RCC 7860 (cell line): ENCODE measurements around the gene DSP.

Experiments used
- DNase-seq: peaks from one replicate; pipeline ENCODE4 v3.0.0-alpha.2; 2015; ENCODE audit warnings: low spot score
- FAIRE-seq: peaks from 2 replicates; lab custom pipeline; 2012; peaks lifted over from hg19 to GRCh38; lab: Jason Lieb, UNC

The DSP gene

GRCh38 chr6:7559651-7560385 is 18.3 kb downstream of the DSP start:
- DNase-seq: no peak
- FAIRE-seq: no peak

DNA sequence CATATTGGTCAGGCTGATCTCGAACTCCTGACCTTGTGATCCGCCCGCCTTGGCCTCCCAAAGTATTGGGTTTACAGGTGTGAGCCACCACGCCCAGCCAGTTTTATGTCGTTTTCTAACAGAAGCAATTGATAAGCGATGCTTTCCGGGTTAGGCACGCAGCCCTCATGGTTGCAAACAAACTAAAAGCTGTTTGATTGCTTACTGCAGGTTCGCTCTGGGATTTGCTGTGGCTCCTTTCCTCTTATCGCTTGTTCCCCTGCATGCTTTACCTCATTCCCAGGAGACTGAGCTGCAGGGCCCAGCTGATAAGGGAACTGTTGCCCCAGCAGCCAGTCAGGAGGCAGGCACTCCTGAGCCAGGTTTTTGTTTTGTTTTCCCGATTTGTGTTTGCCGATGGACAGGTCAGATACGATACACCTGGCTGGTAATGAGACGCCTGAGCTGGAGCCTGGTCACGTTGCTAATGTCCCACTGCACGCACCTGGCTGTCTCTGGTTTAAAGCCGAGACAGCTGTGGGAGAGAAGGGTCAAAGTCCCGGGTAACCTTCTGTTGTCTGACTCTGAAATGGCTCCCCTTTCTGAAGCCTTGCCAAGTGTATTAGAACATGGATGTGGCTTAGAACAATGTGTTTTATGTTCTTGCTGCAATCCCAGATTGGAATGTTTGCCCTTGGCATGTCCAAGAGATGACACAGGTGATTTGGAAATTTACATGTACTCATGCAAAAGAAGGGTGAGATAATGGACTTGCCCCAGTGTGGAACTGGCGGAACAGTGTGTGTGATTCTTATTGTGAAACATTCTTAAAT is 19.9 kb downstream of the DSP start:
- DNase-seq: no peak
- FAIRE-seq: no peak

DNA sequence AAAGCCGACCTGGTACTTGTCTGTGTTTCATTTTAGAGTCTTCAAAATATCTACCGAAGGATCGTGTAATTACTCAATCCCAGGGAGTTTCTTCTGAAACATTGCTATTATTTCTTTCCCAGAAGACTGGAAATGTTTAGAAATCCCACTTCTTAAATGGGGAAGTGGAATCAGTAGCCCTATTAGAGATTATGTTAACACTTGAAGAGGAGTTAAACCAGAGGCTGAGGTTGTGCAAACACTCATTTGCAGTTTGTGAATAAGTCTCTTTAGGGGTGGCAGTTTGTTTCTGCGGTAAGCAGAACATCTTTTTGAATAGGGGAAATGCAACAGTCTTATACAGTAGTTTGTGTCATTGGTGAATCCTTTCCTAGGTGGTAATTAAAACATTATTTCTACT is 21.3 kb downstream of the DSP start:
- no peak for FAIRE-seq

GRCh38 chr6:7566107-7566506 is 24.6 kb downstream of the DSP start:
- FAIRE-seq (no peak), DNase-seq (no peak)

More for the DNA sequence above, 21.3 kb downstream of the DSP start:
- DNase-seq: no peak

DNA sequence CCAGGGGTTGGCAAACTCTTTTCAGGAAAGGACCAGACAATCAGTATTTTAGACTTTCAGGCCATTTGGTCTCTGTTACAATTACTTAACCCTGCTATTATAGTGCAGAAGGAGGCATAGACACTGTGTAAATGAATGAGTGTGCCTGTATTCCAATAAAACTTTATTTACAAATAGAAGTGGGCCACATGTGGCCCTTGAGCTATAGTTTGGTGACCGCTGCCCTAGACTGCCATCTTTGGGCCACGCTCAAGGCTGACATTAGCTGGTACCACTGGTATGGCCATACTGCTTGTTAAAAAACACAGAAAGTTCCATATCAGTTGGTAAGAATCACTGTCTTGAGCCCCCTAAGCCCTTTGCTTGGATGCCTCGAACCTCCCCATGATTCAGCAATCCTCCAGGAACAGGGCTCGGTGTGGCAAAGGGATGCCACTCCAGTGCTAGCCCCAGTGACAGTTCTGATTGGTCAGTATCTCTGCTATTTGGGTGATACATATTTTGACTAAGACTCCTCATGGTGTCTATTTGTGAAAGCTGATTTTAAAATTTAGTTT is 25.2 kb downstream of the DSP start:
- no peak for FAIRE-seq

DNA sequence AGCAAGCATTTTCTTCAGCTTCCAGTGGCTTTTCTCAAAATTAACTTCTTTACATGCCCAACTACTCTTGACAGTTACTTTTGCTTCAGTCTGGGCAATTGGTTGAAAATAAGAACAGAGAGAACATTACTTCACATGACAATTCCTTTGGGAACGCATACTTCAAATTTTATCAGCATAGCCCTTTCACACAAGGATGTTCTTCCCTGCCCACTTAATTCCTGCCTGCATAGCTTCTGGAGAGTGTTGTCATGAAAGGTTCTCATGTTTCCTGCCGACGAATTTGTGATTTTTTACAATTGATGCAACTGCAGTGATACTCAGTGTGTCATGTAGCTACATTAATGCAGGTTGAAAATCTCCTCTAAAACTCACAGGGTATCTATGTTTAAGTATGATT is 26.6 kb downstream of the DSP start:
- FAIRE-seq: no peak
- no peak for DNase-seq

More for the DNA sequence above, 25.2 kb downstream of the DSP start:
- DNase-seq: no peak

DNA sequence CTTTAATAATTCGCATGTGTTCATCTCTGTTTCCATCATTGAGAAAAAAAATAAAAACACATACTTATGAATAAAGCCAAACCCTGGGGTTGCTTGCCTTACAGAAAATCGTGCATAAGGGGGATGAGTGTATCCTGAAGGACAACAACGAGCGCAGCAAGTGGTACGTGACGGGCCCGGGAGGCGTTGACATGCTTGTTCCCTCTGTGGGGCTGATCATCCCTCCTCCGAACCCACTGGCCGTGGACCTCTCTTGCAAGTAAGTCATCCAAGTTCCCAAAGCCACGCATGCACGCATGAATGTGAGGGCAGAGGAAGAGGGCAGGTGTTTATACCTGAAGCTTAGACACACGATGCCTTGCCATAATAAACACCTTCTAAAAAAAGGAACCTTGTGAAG is 27.6 kb downstream of the DSP start:
- DNase-seq: no peak
- FAIRE-seq: no peak

DNA sequence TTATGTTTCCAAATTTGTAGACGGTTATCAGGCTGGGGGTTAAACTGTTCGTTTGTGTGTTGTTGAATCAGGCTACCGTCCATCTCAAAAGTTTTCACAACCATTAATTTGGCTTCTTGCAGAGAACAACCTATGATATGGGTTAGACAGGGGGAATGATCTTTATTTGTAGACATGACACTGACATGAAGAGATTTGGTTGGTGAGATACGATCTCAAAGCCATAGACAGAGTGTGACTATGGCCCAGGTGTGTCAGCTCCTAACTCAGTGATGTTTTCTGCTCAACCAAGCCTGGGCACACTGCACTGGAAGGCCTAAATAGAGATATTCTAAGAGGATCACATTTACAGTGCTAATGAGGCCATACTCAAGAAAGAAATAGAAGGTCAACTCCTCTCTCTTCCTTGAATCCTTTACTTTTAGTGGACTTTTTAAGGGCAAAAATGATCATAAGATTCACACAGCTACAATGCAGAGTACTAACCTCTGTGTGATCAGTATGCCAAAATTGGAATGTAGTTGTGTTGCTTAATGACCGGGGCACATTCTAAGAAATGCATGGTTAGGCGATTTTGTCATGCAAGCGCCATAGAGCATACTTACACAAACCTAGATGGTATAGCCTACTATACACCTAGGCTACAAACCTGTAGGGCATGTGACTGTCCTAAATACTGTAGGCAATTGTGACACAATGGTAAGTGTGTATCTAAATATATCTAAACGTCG is 30.9 kb downstream of the DSP start:
- FAIRE-seq: no peak

DNA sequence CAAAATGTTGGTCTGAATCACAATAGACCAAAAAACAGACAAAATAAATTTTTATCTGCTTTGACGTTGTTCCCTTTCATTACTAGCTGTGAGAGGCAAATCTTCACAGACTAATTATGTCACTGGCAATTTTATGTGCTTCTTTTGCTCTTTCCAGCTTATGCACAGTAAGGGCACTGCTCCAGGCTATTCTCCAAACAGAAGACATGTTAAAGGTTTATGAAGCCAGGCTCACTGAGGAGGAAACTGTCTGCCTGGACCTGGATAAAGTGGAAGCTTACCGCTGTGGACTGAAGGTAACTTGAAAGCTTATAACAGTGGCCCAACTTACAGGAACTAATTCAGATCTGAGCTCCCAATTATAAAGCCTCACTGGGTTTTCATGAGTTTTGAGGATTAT is 33.0 kb downstream of the DSP start:
- FAIRE-seq (no peak), DNase-seq (no peak)

More for the DNA sequence above, 30.9 kb downstream of the DSP start:
- no peak for DNase-seq

DNA sequence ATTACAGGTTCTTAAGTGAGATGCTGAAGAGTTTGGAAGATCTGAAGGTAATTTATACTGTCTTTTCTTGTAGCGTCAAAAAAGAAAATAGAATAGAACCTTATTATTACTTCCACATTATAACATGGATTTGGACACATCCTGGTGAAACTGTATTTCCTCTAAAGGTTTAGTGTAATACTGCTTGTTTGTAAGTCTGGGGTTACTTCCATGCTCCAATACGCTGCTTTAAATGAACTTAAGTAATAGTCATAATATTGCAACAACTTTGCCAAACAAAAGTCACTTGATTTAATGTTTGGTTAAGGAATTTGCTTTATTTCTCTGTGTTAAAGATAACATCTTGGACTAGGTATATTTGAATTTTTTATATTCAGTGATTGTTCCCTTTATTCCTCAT is 37.0 kb downstream of the DSP start:
- FAIRE-seq (no peak), DNase-seq (no peak)

DNA sequence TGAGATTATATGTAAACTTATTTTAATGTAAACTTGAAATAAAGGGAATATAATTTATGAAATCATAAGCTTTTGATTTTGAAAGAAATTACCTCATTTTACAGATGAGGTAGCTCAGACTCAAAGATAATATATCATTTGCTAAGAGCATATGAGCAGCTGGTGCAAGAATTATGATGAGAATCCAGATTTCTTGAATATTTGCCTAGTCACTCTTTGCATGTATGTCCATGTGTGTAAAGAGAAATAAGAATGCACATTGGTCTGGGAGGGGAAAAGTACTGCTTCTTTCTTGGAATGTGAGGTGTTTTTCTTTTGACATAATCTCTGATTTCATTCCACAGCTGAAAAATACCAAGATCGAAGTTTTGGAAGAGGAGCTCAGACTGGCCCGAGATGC is 37.5 kb downstream of the DSP start:
- DNase-seq (no peak), FAIRE-seq (no peak)

DNA sequence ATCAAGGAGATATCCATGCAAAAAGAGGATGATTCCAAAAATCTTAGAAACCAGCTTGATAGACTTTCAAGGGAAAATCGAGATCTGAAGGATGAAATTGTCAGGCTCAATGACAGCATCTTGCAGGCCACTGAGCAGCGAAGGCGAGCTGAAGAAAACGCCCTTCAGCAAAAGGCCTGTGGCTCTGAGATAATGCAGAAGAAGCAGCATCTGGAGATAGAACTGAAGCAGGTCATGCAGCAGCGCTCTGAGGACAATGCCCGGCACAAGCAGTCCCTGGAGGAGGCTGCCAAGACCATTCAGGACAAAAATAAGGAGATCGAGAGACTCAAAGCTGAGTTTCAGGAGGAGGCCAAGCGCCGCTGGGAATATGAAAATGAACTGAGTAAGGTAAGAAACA is 38.4 kb downstream of the DSP start:
- no peak for DNase-seq
- no peak for FAIRE-seq

DNA sequence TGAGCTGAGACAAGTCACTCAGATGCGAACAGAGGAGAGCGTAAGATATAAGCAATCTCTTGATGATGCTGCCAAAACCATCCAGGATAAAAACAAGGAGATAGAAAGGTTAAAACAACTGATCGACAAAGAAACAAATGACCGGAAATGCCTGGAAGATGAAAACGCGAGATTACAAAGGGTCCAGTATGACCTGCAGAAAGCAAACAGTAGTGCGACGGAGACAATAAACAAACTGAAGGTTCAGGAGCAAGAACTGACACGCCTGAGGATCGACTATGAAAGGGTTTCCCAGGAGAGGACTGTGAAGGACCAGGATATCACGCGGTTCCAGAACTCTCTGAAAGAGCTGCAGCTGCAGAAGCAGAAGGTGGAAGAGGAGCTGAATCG is 39.1 kb downstream of the DSP start:
- FAIRE-seq: no peak
- DNase-seq: no peak

GRCh38 chr6:7580927-7581618 is 39.6 kb downstream of the DSP start:
- FAIRE-seq: no peak
- DNase-seq: peak; percentile 16

DNA sequence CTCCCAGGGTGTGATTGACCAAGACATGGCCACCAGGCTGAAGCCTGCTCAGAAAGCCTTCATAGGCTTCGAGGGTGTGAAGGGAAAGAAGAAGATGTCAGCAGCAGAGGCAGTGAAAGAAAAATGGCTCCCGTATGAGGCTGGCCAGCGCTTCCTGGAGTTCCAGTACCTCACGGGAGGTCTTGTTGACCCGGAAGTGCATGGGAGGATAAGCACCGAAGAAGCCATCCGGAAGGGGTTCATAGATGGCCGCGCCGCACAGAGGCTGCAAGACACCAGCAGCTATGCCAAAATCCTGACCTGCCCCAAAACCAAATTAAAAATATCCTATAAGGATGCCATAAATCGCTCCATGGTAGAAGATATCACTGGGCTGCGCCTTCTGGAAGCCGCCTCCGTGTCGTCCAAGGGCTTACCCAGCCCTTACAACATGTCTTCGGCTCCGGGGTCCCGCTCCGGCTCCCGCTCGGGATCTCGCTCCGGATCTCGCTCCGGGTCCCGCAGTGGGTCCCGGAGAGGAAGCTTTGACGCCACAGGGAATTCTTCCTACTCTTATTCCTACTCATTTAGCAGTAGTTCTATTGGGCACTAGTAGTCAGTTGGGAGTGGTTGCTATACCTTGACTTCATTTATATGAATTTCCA is 43.9 kb downstream of the DSP start:
- no peak for DNase-seq
- FAIRE-seq: no peak

- DNase-seq: no peak
These were observed 46.2 kb downstream of the DSP start for GRCh38 chr6:7587631-7588100.

DNA sequence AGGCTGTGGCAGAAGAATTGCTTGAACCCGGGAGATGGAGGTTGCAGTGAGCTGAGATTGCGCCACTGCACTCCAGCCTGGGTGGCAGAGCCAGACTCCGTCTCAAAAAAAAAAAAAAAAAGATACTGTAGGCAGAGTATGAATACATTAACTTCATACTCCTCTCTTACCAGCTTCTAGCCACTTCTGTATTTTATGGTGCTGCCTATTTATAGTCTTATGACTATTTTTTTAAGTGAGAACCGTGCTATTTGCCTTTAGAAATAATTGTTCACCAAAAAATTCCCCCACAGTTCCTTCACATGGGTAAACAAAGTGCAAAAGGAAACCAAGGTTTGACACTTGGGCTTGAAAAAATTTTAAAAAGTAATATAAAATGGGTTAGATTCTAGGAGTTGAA is 47.0 kb downstream of the DSP start:
- FAIRE-seq: no peak
- no peak for DNase-seq

More at GRCh38 chr6:7587631-7588100, 46.2 kb downstream of the DSP start:
- no peak for FAIRE-seq

GRCh38 chr6:7589221-7589620 is 47.8 kb downstream of the DSP start:
- FAIRE-seq (no peak), DNase-seq (no peak)

DNA sequence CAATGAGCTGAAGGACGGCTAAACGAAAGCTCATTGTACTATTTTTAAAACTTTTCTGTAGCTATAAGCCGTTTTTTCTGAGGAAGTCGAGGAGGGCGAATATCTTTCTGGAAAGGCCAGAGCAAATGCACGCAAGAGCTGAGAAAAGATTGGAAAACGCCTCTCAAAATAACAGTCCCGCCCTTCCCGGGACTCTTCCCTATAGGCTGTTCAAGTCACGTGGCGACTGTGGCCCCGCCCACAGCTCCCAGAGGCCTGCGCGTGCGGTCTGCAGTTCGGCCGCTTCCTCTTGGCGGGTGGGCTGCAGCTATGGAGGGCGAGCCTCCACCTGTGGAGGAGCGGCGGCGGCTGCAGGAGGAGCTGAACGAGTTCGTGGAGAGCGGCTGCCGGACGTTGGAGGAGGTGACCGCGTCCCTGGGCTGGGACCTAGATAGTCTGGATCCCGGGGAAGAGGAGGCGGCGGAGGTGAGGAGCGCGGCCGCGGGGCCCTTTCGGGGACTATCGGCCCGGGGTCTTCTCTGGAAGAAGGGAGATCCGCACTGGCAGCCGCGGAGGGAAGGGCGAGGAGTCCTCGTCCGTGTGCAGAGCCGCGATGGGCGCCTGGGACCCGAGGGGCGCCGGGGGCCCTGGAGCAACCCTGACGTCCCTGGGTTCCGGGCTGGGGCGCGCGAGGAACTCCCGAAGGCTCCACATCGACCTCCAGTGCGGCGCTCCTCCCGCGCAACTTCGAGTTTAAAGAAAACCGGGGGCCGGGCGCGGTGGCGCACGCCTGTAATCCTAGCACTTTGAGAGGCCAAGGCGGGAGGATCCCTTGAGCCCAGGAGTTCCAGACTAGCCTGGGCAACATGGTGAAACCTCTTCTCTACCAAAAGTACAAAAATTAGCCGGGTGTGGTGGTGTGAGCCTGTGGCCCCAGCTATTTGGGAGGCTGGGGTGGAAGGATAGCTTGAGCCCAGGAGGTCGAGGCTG is 48.8 kb downstream of the DSP start, which contains the start of gene SNRNP48:
TSS of gene SNRNP48 (plus strand) at position 250 of the 969 bp plus-strand sequence. CDS start at position 310, 60 bp downstream.
- peak; percentile 73 for FAIRE-seq
- DNase-seq: peak; percentile 71
